IPS-18c (cell line): Measurements from ENCODE around the gene DHPS.
A peak's percentile ranks its signal among the peaks of the same experiment; 100 is the strongest.
"Not testable (repeated sequence)": the region's sequence is repeated elsewhere in the genome, so short reads cannot be mapped to it uniquely, and the experiment has no call there.

Experiments used
- H3K4me3 ChIP-seq: 2 replicates; pipeline ENCODE4 v1.7.0; 2013; ENCODE audit warnings: low read depth, mild to moderate bottlenecking, low read length, moderate library complexity; ENCODE audit not compliant: insufficient read depth
- H3K9me3 ChIP-seq: one replicate; pipeline ENCODE4 v1.6.1; 2013; ENCODE audit warnings: mild to moderate bottlenecking, low read length, moderate library complexity; ENCODE audit not compliant: control insufficient read depth, insufficient read depth

DHPS gene

DNA sequence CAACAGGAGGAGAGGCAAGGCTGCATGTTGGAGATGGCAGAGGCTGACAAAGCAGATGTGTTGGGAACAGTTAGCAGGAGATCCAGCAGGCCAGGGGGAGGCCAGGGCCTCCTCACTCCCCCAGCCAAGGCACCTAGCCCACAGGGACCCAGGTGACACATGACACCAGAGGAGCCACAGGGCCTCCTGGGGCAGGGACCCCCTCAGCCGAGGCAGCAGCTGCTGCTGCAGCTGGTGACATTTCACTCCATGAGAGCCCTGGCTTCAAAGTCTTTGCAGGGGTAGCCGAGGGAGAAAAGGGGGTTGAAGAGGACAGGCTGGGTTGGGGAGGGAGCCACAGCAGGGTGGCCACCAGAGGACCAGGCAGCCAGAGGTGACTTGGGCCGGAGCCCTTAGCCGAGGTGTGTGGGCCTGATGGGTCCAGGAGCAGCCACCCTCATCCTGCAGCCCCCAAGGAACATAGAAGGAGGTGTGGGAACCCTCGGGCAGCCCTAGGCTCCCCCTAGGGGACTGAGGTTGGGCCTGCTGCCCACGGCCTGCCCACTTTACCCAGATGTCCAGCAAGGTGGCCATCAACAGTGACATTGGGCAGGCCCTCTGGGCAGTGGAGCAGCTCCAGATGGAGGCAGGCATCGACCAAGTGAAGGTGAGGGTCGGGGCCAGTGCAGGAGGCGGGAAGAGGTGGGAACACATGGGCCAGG lies 6.0 kb upstream of the DHPS start, which contains the start of gene GNG14:
Gene GNG14, plus strand, starts transcription at position 503 of the 701 bp plus-strand sequence. Its CDS starts 51 bp downstream, at position 554.
- H3K4me3 ChIP-seq = no peak within 1 kb of the TSS
- H3K9me3 ChIP-seq = no peaks in the 10 kb centered on the region

DNA sequence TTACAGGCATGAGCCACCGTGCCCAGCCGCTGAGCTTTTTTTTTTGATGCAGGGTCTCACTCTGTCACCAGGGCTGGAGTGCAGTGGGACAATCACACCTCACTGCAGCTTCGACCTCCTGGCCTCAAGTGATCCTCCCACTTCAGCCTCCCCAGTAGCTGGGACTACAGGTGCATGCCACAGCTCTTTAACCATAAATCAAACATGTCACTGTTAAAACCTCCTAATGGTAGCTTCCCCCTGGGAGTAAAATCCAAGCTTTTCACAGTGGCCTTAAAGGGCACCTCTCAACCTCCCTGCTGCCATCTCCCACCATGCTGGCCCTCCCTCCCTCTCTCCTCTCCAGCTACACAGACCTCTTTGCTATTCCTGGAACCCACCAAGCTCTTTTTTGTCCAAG lies 4.2 kb upstream of the DHPS start:
- no peaks in the 10 kb centered on the region for H3K9me3 ChIP-seq
- H3K4me3 ChIP-seq = no peak overlapping the region

DNA sequence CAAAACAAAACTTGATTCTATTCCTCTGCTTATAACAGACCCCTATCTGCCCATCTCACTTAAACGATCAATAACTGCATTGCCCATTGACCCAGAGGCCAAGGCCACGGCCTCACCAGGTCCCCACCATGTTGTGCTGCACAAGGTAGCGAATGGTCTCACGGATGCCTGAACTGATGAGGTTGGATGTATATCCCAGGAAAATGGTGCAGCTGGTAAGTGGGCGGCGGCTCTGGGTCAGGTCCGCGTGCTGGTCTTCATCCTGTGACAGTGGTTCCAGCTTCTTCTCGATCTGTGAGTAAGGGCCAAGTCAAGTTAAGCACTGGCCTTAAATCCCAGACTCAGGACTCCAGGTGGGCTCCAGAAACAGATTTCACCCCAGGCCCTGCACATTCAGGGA lies 1.6 kb downstream of the DHPS start:
- H3K4me3 ChIP-seq = no peak overlapping the region
- H3K9me3 ChIP-seq = no peaks in the 10 kb centered on the region

DNA sequence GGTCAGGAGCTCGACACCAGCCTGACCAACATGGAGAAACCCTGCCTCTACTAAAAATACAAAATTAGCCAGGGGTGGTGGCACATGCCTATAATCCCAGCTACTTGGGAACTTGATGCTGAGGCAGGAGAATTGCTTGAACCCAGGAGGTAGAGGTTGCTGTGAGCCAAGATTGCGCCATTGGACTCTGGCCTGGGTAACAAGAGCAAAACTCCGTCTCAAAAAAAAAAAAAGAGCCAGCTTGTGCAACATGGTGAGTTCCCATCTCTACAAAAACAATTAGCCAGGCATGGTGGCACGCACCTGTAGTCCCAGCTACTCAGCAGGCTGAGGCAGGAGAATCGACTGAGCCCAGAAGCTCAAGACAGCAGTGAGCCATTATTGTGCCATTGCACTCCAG lies 3.6 kb downstream of the DHPS start:
- H3K4me3 ChIP-seq, H3K9me3 ChIP-seq: not testable (repeated sequence)

DNA sequence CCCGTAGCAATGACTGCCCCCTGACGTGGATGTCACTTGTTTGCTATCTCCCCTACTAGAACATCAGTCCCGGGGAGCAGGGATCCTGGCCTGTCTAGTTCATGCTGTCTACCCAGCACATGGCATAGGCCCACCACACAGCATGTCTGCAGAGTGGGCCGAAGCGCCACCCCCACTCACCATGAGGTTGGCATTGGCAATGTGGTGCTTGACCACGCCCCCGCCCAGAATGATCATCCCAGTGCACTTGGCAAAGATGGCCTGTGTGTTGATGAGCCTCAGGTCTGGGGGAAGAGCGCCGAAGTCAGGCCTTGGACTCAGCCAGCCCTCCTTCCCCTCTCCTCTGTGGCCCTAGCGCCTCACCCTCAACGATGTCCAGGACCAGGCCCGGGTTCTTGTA lies 4.8 kb downstream of the DHPS start:
- H3K9me3 ChIP-seq = no peaks in the 10 kb centered on the region
- H3K4me3 ChIP-seq = no peak overlapping the region

DNA sequence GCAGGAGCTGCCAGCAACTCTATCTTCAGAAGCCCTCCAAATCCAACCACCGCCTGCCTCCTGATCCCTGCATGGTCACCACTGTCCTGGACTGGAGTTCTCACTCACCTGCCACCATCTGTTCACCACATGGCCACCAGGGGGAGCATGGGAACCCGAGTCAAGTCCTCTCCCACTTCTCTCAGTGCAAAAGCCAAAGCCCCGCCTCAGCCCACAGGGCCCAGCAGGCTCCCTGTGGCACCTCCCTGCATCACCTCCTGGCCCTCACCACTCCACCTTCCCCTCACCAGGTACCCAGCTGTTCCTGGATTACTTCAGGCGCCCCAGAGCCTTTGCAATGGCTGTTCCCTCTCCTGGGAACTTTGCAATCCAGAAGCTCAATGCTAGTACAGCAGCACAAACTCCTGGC lies 5.3 kb downstream of the DHPS start:
- Histone ChIP-seq H3K4me3 (no peak overlapping the region), H3K9me3 (no peaks in the 10 kb centered on the region)

DNA sequence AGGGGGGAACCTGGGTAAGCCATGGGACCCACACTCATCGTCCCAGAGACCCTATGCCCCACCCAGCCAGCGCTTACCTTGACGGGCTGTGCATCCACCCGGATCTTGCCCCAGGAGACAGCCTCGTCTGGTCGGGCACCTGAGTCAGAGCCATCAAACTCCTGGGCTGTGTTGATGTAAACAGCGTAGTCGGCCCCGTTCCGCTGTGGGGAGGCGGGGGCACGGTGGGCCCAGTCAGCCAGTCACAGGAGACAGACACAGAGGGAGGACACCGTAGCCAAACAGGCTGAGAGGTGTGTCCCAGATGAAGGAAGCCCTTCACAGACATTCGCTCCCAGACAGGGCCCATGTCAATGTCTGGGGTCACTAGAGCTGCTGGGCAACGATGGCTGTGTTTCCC lies 5.7 kb downstream of the DHPS start:
- no peak overlapping the region for H3K4me3 ChIP-seq

DNA sequence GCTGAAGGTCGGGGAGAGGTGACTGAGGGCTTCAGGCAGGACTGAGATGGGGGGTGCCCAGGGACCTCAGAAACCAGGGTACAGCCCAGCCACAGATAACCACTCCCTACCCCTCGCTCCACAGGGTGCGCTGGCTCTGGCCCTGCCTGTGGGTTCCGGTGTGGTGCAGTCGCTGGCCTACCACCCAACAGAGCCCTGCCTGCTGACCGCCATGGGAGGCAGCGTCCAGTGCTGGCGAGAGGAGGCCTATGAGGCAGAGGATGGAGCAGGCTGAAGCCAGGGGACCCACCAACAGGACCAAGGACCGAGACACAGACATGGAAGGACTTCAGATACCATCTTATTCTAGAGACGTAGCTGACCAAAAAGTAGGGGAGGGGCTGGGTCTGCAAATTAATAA lies 6.3 kb downstream of the DHPS start:
- Histone ChIP-seq H3K9me3 (no peaks in the 10 kb centered on the region), H3K4me3 (no peak overlapping the region)

More for the DNA sequence above, 5.7 kb downstream of the DHPS start:
- H3K9me3 ChIP-seq = no peaks in the 10 kb centered on the region

DNA sequence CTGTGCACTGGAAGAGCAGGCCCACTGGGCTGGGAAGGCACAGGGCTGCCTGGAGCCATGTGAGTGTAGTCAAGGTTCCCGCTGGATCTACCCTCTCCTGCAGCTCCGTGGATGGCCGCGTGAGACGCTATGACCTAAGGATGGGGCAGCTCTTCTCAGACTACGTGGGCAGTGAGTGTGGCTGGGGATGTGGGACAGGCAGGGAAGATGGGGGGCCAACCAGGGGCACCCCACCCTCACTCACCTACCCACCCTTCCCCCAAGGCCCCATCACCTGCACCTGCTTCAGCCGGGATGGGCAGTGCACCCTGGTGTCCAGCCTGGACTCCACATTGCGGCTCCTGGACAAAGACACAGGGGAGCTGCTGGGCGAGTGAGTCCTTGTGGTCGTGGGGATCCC lies 8.9 kb downstream of the DHPS start:
- Histone ChIP-seq H3K9me3 (no peaks in the 10 kb centered on the region), H3K4me3 (no peak overlapping the region)

DNA sequence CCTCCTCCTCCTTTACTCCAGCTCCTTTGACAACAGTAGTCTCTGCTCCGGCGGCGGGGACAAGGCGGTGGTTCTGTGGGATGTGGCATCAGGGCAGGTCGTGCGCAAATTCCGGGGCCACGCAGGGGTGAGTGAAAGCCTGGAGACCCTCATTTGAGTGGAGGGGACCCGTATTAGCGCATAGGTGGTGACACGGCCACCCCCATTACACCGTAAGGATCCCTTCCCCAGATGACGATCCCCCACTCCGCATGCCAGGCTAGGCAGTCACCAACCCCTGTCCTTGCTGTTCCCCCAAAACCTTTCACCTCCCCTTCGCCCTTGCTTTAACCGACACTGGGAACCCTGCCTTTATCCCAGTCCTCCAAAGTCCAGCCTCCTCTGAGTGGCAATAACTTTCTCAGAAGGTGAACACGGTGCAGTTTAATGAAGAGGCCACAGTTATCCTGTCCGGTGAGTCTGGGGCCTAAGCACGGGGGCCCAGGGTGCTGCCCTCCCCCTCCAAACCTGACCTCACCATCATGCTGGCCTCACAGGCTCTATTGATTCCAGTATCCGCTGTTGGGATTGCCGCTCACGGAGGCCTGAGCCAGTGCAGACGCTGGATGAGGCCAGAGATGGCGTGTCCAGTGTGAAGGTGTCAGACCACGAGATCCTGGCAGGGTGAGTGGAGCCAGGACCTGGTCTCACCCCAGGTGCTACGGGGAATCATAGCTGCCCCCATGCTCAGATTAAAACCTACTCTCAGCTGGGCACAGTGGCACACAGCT lies 11.3 kb downstream of the DHPS start:
- Histone ChIP-seq H3K4me3 (peak overlapping the region; percentile 94), H3K9me3 (peaks cover 2% of the 10 kb centered on the region)

DNA sequence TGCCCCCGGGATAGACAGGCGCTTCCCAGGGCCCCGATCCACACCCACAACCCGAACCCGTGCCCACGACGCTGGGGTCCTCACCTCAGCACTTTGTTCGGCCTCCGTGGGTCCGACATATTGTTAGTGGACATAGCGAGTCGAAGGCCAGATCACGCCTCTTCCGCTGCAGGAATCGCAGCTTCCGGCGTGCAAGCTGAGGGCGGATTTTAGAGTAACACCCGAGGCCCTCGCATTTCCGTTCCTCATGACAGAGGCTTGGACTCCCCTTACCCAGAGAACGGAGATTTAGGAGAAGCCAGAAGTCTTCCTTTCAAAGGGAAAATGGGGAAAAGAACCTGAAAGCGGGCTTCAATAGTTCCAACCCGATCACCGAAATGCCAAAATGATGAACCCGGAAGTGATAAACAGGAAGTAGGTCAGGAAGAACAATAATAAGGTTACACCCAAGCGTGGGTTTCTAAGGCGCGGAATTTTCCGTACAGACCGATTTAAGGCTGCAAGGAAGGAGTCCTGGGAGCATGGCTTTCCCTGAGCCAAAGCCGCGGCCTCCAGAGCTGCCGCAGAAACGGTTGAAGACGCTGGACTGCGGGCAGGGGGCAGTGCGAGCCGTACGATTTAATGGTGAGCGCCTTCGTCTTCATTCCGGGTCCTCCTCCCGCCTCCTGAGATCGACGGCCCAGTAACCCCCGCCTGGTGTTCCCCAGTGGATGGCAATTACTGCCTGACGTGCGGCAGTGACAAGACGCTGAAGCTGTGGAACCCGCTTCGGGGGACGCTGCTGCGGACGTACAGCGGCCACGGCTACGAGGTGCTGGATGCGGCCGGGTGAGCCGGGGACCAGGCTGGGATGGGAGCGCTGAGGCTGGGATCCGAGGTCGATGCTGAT lies 12.2 kb downstream of the DHPS start:
- H3K4me3 ChIP-seq = peak overlapping the region; percentile 94
- H3K9me3 ChIP-seq = peaks cover 2% of the 10 kb centered on the region

DNA sequence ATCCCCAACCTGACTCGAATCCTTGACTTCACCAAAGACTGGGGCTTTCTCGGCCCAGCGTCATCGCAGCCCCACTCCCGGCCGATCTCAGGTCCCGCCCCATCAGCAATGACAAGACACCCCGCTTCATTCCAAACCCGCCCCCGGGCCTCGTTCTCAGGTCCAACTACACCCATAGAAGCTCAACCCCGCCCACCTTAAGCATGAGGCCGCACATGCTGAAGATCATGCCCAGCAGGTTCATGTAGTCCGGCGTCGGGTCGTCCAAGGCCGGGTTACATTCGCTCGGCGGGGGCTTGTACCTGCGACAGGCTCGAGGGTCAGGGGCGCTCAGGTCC lies 12.8 kb downstream of the DHPS start:
- peaks cover 2% of the 10 kb centered on the region for H3K9me3 ChIP-seq
- H3K4me3 ChIP-seq = peak overlapping the region; percentile 94

DNA sequence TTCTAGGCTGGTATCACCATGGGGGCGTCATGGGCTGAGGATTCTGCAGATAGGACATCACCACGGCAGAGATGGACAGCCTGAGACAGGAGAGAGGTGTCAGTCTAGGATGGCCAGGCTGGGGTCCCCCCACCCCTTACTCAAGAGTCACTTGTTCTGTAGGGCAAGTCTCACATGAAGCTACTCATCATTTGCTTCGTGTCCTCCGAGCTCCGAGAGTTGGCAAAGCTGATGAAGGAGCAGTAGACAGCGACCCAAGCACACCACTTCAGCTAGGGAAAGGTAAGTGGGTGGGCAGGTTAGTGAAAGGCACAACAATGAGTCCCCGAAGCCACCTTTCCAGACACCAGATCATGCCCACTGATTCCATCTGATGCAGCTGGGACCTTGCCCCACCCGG lies 13.3 kb downstream of the DHPS start:
- Histone ChIP-seq H3K4me3 (peak overlapping the region; percentile 94), H3K9me3 (peaks cover 2% of the 10 kb centered on the region)

DNA sequence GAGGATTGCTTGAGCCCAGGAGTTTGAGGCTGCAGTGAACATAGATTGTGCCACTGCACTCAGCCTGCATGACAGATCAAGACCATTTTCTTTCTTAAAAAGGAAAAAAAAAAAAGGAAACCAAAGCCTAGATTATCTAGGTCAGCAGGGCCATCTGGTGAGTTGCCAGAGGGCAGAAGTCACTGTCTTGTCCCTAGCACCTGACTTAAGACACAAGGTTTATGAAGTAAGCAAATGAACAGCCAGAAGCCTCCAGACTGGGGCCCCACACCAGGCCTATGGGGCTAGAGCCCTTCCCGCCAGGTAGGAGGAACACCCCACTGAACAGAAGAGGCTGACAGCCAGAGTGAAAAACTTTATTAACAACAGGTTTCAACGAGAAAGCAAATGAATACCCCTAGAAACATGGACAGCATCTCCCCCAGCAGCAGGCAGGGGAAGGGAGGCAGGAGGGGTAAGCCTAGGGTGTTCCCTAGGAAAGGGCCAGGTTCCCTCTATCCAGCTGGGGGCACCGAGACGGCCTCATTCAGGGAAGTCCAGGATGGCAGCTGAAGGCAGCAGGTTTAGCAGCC lies 13.9 kb downstream of the DHPS start:
- peaks cover 2% of the 10 kb centered on the region for H3K9me3 ChIP-seq
- H3K4me3 ChIP-seq = 0 out of 2 replicates have a peak overlapping the region, but pooled peaks have one; percentile 94

DNA sequence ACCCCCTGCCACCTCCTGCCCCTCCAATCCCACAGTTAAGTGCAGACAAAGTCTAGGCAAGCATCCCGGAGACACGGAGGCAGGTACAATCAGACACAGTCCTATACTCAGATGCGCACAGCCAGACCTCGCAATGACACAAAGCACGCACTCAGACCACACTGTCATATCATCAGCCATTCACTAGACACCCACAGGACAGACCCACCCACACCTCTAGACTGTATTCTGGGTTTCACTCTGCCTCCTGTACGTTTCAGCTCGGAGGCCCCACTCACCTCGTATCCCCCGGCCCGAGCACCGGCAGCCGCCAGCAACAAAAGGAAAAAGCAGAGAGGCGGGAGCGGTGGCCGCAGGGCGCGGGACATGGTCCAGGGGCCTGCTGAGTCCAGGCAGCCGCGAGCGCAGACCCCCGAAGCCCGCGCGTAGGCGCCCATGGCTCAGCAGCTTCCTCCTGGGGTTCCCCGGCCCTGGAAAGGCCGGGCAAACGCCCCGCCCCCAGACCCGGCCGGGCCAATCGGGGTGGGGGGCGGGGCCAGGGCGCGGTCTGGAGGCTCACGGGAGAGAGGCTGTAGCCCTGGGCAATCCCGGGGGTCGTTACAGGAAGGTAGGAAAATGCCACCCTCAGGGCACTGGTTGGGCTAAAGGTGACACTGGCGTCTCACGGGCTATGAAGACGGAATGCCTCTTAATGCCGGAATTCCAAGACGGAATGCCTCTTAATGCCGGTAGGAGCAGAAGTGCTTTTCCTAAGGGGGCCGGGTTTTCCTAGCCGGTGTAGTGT lies 15.2 kb downstream of the DHPS start, which contains the start of the genes MAN2B1 and WDR83:
Gene MAN2B1, minus strand, starts transcription at position 478 of the 784 bp plus-strand sequence. Its CDS starts 41 bp downstream, at position 437.
Gene WDR83, plus strand, starts transcription at position 543 of the 784 bp plus-strand sequence. CDS start 2,984 bp downstream, outside the sequence.
- Histone ChIP-seq H3K4me3 (peak within 1 kb of the TSS; percentile 80), H3K9me3 (peaks cover 2% of the 10 kb centered on the region)

DNA sequence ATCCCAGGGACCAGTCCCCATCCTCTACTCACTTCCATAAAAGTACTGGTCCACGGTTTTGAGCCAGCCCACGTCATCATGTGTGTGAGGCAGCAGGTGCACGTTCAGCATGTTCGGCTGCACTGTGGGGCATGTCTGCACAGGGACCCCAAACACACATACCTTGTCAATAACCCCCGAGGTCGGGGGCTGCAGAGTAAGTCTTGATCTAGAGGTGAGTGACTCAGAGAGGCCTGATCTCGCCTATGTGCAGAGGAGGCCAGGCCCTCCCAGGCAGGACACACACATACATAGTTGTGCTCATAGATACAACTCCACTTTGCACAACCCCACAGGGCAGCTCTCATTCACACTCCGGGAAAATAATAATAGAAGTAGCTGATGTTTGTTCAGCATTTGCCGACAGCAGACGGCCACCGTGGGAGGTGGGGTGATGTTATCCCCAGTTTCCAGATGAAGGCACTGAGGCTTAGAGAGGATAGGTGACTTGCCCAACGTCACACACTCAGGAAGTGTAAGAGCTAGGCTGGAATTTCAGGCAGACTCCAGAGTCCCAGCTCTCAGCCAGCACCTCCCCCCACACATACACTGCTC lies 15.9 kb downstream of the DHPS start:
- H3K4me3 ChIP-seq = peak overlapping the region; percentile 80

More for the DNA sequence above, 15.9 kb downstream of the DHPS start:
- peaks cover 2% of the 10 kb centered on the region for H3K9me3 ChIP-seq
